ENCODE data around the gene BCL11A. TPM values are rescaled to one million over a fixed set of nuclear protein-coding genes. Genes with fewer than 3 reads are reported as not detected.

Gene BCL11A
- total RNA-seq, 1 donor from 2014 or later = 128 TPM

GRCh38 chr2:60544954-60545560 is 8.4 kb downstream of the BCL11A start:
- DNase-seq = no peak

GRCh38 chr2:60544062-60544461 is 9.4 kb downstream of the BCL11A start:
- no peak for DNase-seq

GRCh38 chr2:60541056-60541651 is 12.3 kb downstream of the BCL11A start:
- no peak for DNase-seq

GRCh38 chr2:60540074-60540473 is 13.4 kb downstream of the BCL11A start:
- DNase-seq = no peak

- DNase-seq = no peak
Observed at GRCh38 chr2:60539140-60539539, 14.3 kb downstream of the BCL11A start.

- no peak for DNase-seq
Observed at GRCh38 chr2:60538101-60538500, 15.4 kb downstream of the BCL11A start.

GRCh38 chr2:60536746-60537145 is 16.7 kb downstream of the BCL11A start:
- DNase-seq = no peak

GRCh38 chr2:60535685-60536312 is 17.7 kb downstream of the BCL11A start:
- DNase-seq = no peak

- no peak for DNase-seq
Observed at GRCh38 chr2:60534892-60535684, 18.4 kb downstream of the BCL11A start.

GRCh38 chr2:60534052-60534685 is 19.3 kb downstream of the BCL11A start:
- no peak for DNase-seq

- no peak for DNase-seq
Observed at GRCh38 chr2:60533101-60534051, 20.1 kb downstream of the BCL11A start.

GRCh38 chr2:60532421-60532820 is 21.0 kb downstream of the BCL11A start:
- no peak for DNase-seq

GRCh38 chr2:60531701-60532133 is 21.7 kb downstream of the BCL11A start:
- no peak for DNase-seq

GRCh38 chr2:60530660-60531281 is 22.7 kb downstream of the BCL11A start:
- DNase-seq = no peak

- DNase-seq = no peak
Observed at GRCh38 chr2:60529785-60530627, 23.4 kb downstream of the BCL11A start.

- no peak for DNase-seq
Observed at GRCh38 chr2:60529136-60529784, 24.2 kb downstream of the BCL11A start.

- no peak for DNase-seq
Observed at GRCh38 chr2:60528281-60529020, 25.0 kb downstream of the BCL11A start.

GRCh38 chr2:60527762-60528161 is 25.7 kb downstream of the BCL11A start:
- DNase-seq = no peak

GRCh38 chr2:60526623-60527022 is 26.8 kb downstream of the BCL11A start:
- no peak for DNase-seq
